ENCODE data around the gene NRCAM.

NRCAM gene

GRCh38 chr7:108108131-108108530 is 348.1 kb downstream of the NRCAM start:
- Histone ChIP-seq H3K27me3 (ENCODE audit: control insufficient read depth, insufficient read depth, low read length) (no peaks in the 10 kb centered on the region), H3K4me3 (ENCODE audit: low read length) (no peak overlapping the region), H3K9ac (ENCODE audit: low read length) (no peak overlapping the region), H3K27ac (ENCODE audit: low read depth, low read length) (no peak overlapping the region), H3K36me3 (ENCODE audit: control insufficient read depth, insufficient read depth, low read length) (no peaks in the 10 kb centered on the region), H3K4me1 (ENCODE audit: control insufficient read depth, insufficient read depth, low read length) (no peaks in the 10 kb centered on the region)

GRCh38 chr7:108104324-108104723 is 351.9 kb downstream of the NRCAM start:
- Histone ChIP-seq H3K27me3 (ENCODE audit: control insufficient read depth, insufficient read depth, low read length) (no peaks in the 10 kb centered on the region), H3K27ac (ENCODE audit: low read depth, low read length) (no peak overlapping the region), H3K36me3 (ENCODE audit: control insufficient read depth, insufficient read depth, low read length) (no peaks in the 10 kb centered on the region), H3K4me3 (ENCODE audit: low read length) (no peak overlapping the region), H3K9ac (ENCODE audit: low read length) (no peak overlapping the region), H3K4me1 (ENCODE audit: control insufficient read depth, insufficient read depth, low read length) (no peaks in the 10 kb centered on the region)

DNA sequence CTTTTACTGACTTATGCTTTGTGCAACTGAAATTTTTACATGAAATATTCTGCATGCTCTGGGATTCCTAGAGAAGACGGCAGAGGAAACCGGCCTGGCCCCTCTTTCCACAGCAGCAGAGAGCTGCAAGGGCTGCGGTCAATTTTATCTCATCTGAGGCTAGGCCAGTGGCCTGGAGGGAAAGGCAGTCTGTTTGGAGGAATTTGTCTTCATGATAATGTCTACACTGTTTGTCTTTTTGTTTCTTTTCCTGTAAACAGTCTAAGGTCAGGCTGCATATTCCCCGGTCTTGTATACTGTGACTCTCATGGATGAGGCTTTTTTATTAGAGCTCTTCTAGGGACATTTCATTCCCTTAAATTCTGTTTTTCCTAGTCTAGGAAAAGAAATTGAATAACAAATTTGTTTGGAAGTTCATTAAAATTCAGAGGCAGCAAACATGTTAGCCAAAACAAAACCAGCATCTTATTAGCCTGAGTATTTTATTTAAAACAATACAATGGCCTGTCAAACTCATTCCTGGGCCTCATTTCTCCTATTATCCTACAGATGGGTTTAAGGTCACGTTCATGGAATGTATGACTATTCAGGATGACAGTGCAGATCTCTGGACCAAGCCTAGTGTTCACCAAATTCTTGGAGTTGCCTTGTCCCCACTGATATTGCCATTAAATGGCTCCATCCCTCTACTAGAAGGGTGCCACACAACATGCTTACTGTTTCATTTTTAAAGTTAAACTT is 352.5 kb downstream of the NRCAM start:
- no peaks in the 10 kb centered on the region for H3K27me3 ChIP-seq (ENCODE audit: control insufficient read depth, insufficient read depth, low read length)
- H3K36me3 ChIP-seq (ENCODE audit: control insufficient read depth, insufficient read depth, low read length) = no peaks in the 10 kb centered on the region
- H3K4me1 ChIP-seq (ENCODE audit: control insufficient read depth, insufficient read depth, low read length) = no peaks in the 10 kb centered on the region
- H3K9ac ChIP-seq (ENCODE audit: low read length) = no peak overlapping the region
- H3K4me3 ChIP-seq (ENCODE audit: low read length) = no peak overlapping the region
- no peak overlapping the region for H3K27ac ChIP-seq (ENCODE audit: low read depth, low read length)

DNA sequence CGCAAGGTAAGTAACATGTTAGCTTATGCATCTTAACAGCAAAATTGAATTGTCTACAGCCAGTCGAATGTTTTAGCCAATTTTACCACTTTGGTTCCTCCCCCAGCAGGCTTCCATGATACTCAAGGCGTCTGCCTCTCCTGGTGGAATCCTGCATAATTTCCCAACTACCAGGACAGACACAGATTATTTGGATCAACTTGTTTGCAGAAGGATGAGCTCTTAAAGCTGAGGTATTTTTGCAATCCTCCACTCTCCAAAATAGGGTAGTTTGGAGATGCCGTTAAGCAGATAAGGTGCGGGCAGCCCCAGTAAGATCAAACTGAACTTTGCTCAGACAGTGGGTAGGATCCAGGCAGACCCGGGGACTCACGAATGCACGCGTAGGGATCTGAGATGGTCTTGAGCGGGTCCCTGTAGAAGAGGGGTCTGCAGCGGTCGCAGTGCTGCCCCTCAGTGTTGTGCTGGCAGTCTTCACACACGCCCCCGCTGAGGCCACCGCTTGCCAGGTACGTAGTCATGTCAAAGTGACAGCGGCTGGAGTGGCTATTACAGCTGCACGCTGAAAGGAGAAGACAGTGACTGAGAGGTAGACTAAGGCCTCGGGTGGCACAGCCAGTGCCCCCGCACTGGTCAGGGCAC is 353.4 kb downstream of the NRCAM start:
- no peak overlapping the region for H3K9ac ChIP-seq (ENCODE audit: low read length)
- no peak overlapping the region for H3K4me3 ChIP-seq (ENCODE audit: low read length)
- no peaks in the 10 kb centered on the region for H3K4me1 ChIP-seq (ENCODE audit: control insufficient read depth, insufficient read depth, low read length)
- H3K27ac ChIP-seq (ENCODE audit: low read depth, low read length) = no peak overlapping the region
- H3K27me3 ChIP-seq (ENCODE audit: control insufficient read depth, insufficient read depth, low read length) = no peaks in the 10 kb centered on the region
- H3K36me3 ChIP-seq (ENCODE audit: control insufficient read depth, insufficient read depth, low read length) = no peaks in the 10 kb centered on the region

DNA sequence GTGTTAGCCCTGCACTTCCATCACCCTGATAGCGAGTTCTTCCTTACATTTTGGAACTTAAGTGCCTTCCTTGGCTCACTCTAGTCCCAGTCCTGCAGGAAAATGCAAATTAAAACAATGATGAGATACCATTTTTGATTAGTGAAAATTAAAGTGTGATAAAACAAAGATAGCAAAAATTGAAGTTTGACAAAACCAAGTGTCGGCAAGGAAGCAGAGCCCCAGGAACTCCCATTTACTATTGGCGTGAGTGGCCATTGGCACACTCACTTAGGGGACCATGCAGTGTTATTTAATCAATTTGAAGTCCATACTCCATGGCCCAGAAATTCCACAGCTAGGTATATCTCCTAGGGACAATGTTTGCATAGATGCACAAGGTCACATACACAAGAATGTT is 354.5 kb downstream of the NRCAM start:
- no peak overlapping the region for H3K9ac ChIP-seq (ENCODE audit: low read length)
- H3K4me1 ChIP-seq (ENCODE audit: control insufficient read depth, insufficient read depth, low read length) = no peaks in the 10 kb centered on the region
- no peak overlapping the region for H3K27ac ChIP-seq (ENCODE audit: low read depth, low read length)
- H3K27me3 ChIP-seq (ENCODE audit: control insufficient read depth, insufficient read depth, low read length) = no peaks in the 10 kb centered on the region
- no peak overlapping the region for H3K4me3 ChIP-seq (ENCODE audit: low read length)
- H3K36me3 ChIP-seq (ENCODE audit: control insufficient read depth, insufficient read depth, low read length) = no peaks in the 10 kb centered on the region

GRCh38 chr7:108099713-108100112 is 356.5 kb downstream of the NRCAM start:
- H3K27ac ChIP-seq (ENCODE audit: low read depth, low read length) = no peak overlapping the region
- H3K27me3 ChIP-seq (ENCODE audit: control insufficient read depth, insufficient read depth, low read length) = no peaks in the 10 kb centered on the region
- H3K9ac ChIP-seq (ENCODE audit: low read length) = no peak overlapping the region
- H3K4me1 ChIP-seq (ENCODE audit: control insufficient read depth, insufficient read depth, low read length) = peaks cover 6% of the 10 kb centered on the region
- no peak overlapping the region for H3K4me3 ChIP-seq (ENCODE audit: low read length)
- no peaks in the 10 kb centered on the region for H3K36me3 ChIP-seq (ENCODE audit: control insufficient read depth, insufficient read depth, low read length)

DNA sequence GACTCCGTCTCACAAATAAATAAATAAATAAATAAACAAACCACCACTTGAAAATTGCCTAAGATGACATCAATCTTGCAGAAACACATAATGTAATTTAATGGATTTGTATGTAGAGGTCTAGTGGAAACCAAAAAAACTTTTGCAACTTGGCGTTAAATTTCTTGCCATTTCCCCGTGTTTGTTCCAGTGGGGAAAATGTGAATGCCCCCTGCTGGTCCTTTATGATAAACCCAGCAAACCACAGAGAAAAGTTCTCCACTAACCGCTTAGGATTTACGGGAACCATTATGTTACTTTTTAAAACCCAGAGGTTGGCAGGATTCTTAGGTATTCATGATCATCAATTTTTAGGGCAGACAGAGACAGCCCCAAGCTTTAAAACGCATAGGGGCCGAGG is 358.5 kb downstream of the NRCAM start:
- H3K4me1 ChIP-seq (ENCODE audit: control insufficient read depth, insufficient read depth, low read length) = peaks cover 14% of the 10 kb centered on the region
- no peaks in the 10 kb centered on the region for H3K36me3 ChIP-seq (ENCODE audit: control insufficient read depth, insufficient read depth, low read length)
- no peak overlapping the region for H3K9ac ChIP-seq (ENCODE audit: low read length)
- no peak overlapping the region for H3K4me3 ChIP-seq (ENCODE audit: low read length)
- no peak overlapping the region for H3K27ac ChIP-seq (ENCODE audit: low read depth, low read length)
- H3K27me3 ChIP-seq (ENCODE audit: control insufficient read depth, insufficient read depth, low read length) = no peaks in the 10 kb centered on the region

All from rectal smooth muscle tissue (tissue), 1 donor.